HepG2 (cell line): ENCODE results near the gene CDK14. TPM values are rescaled to one million over a fixed set of nuclear protein-coding genes. Genes with fewer than 3 reads are reported as not detected.

Experiments
- ATAC-seq: fragments of 200-7000 bp; cut with Tn5 transposase; 3 replicates; pipeline ENCODE4 v1.9.1; 2020; ENCODE audit warnings: mild to moderate bottlenecking, moderate library complexity
- BruUV-seq: library from RNA; stranded (reverse); fragments of 400-500 nt; replicated peaks from 2 replicates; lab custom pipeline; 2021; lab: Mats Ljungman, UMichigan
- CTCF ChIA-PET: fragments of 300-600 bp; formaldehyde crosslinking; extraction: SDS; loops from one replicate; lab custom pipeline; 2021; ENCODE audit warnings: low total read pairs, inconsistent platforms, low intra/inter-chr PET ratio; lab: Yijun Ruan, JAX
- POLR2A ChIA-PET: fragments of 350-600 bp; sonication (Branson Sonifier 250); formaldehyde crosslinking; loops from one replicate; lab custom pipeline; 2020; ENCODE audit warnings: antibody characterized with exemption, inconsistent platforms; lab: Yijun Ruan, JAX
- DNase-seq: peaks from one replicate; pipeline ENCODE4 v3.0.0-alpha.2; 2015; ENCODE audit warnings: low spot score
- FAIRE-seq: peaks from 3 replicates; lab custom pipeline; 2011; peaks lifted over from hg19 to GRCh38; lab: Jason Lieb, UNC
- H2AFZ ChIP-seq: one replicate; pipeline ENCODE4 v1.6.1; 2011; ENCODE audit warnings: low read length, inconsistent platforms
- H3K27ac ChIP-seq: fragments of 300-600 bp; 3 replicates; pipeline ENCODE4 v1.8.0; 2011; ENCODE audit warnings: mixed run types, mild to moderate bottlenecking, mixed read lengths, low read length, inconsistent platforms; ENCODE audit not compliant: insufficient read depth; ENCODE audit errors: extremely low read length
- H3K27me3 ChIP-seq, 2 experiments: fragments of 200-600 bp in 1 of 2; 2 replicates in 1 of 2; 3 replicates in 1 of 2; pipeline versions ENCODE4 v1.6.0 to v1.8.0; 2011; ENCODE audit warnings: low read length in 2 of 2, mild to moderate bottlenecking in 2 of 2, moderate library complexity in 2 of 2, inconsistent platforms in 1 of 2; ENCODE audit not compliant: insufficient read depth in 2 of 2, control insufficient read depth in 1 of 2
- H3K36me3 ChIP-seq, 2 experiments: fragments of 200-600 bp in 1 of 2; replicated peaks in 1 of 2; 2 replicates in 1 of 2; 3 replicates in 1 of 2; pipeline versions ENCODE4 v1.5.1 to v1.8.0; 2011; ENCODE audit warnings: low read length in 2 of 2, inconsistent platforms in 1 of 2; ENCODE audit not compliant: insufficient read depth in 2 of 2, control insufficient read depth in 1 of 2
- H3K4me1 ChIP-seq: 2 replicates; pipeline ENCODE4 v1.5.1; 2012; ENCODE audit warnings: low read length, inconsistent platforms; ENCODE audit not compliant: insufficient read depth
- H3K4me2 ChIP-seq: 2 replicates; pipeline ENCODE4 v1.6.0; 2011; ENCODE audit warnings: low read depth, low read length, inconsistent platforms
- H3K4me3 ChIP-seq, 3 experiments: fragments of 200-600 bp in 1 of 3; sonication (generic), shearing (Covaris generic) in 1 of 3; replicated peaks in 1 of 3; 2 replicates each; pipeline ENCODE4 v1.5.1; 2011 to 2016; ENCODE audit warnings: low read length in 3 of 3, inconsistent platforms in 2 of 3, low read depth in 2 of 3, mild to moderate bottlenecking in 2 of 3, control low read depth in 1 of 3, mixed read lengths in 1 of 3; ENCODE audit not compliant: insufficient read depth in 1 of 3
- H3K79me2 ChIP-seq: one replicate; pipeline ENCODE4 v1.6.1; 2011; ENCODE audit warnings: low read length, inconsistent platforms; ENCODE audit not compliant: insufficient read depth
- H3K9ac ChIP-seq: 2 replicates; pipeline ENCODE4 v1.6.0; 2011; ENCODE audit warnings: mild to moderate bottlenecking, low read depth, low read length, inconsistent platforms; ENCODE audit not compliant: insufficient read depth
- H3K9me3 ChIP-seq: 2 replicates; pipeline ENCODE4 v1.5.1; 2012; ENCODE audit warnings: mild to moderate bottlenecking, low read length
- H4K20me1 ChIP-seq: 2 replicates; pipeline ENCODE4 v1.6.0; 2011; ENCODE audit warnings: inconsistent platforms, mild to moderate bottlenecking, low read length, moderate library complexity; ENCODE audit not compliant: insufficient read depth
- ELF4 ChIP-seq: sonication (generic); formaldehyde crosslinking; IDR thresholded peaks from 2 replicates; pipeline ENCODE4 v1.5.0; 2020; ENCODE audit warnings: missing genetic modification reagents, mild to moderate bottlenecking, moderate library complexity, borderline replicate concordance
- HOXA5 ChIP-seq: sonication (generic); formaldehyde crosslinking; IDR thresholded peaks from 2 replicates; pipeline ENCODE4 v1.4.0; 2020; ENCODE audit warnings: missing genetic modification reagents
- KLF12 ChIP-seq: sonication (generic); formaldehyde crosslinking; IDR thresholded peaks from 2 replicates; pipeline ENCODE4 v1.4.0; 2020; ENCODE audit warnings: missing genetic modification reagents, borderline replicate concordance
- MTF2 ChIP-seq: sonication (generic); formaldehyde crosslinking; IDR thresholded peaks from 2 replicates; pipeline ENCODE4 v1.5.0; 2020; ENCODE audit warnings: missing genetic modification reagents, borderline replicate concordance
- POLR2A ChIP-seq, 2 experiments: IDR thresholded peaks; 2 replicates each; pipeline ENCODE4 v1.6.1; 2011; ENCODE audit warnings: low read depth in 2 of 2, low read length in 2 of 2, mild to moderate bottlenecking in 1 of 2, moderate library complexity in 1 of 2; ENCODE audit not compliant: insufficient read depth in 1 of 2
- SOX13 ChIP-seq, 3 experiments: fragments of 450-650 bp in 1 of 3; sonication (generic) in 1 of 3; formaldehyde crosslinking in 1 of 3; IDR thresholded peaks in 2 of 3; conservative IDR thresholded peaks in 1 of 3; 2 replicates each; pipeline versions ENCODE4 v1.5.0 to v1.6.1; 2016 to 2020; ENCODE audit warnings: antibody characterized with exemption in 1 of 3, mild to moderate bottlenecking in 1 of 3, missing compliant biosample characterization in 1 of 3, missing genetic modification reagents in 1 of 3, moderate library complexity in 1 of 3
- ZNF160 ChIP-seq: sonication (generic); formaldehyde crosslinking; IDR thresholded peaks from 2 replicates; pipeline ENCODE4 v1.8.0; 2022; ENCODE audit warnings: mild to moderate bottlenecking, inconsistent platforms, missing genetic modification reagents
- ZNF333 ChIP-seq: sonication (generic); formaldehyde crosslinking; IDR thresholded peaks from 2 replicates; pipeline ENCODE4 v1.4.0; 2020; ENCODE audit warnings: mild to moderate bottlenecking, missing genetic modification reagents, borderline replicate concordance
- ZNF512 ChIP-seq: sonication (generic); formaldehyde crosslinking; IDR thresholded peaks from 2 replicates; pipeline ENCODE4 v1.4.0; 2020; ENCODE audit warnings: mild to moderate bottlenecking, missing genetic modification reagents
- ZNF598 ChIP-seq: sonication (generic); formaldehyde crosslinking; IDR thresholded peaks from 2 replicates; pipeline ENCODE4 v1.5.1; 2020; ENCODE audit warnings: mild to moderate bottlenecking, missing genetic modification reagents, borderline replicate concordance
- ZNF737 ChIP-seq: sonication (generic); formaldehyde crosslinking; IDR thresholded peaks from 2 replicates; pipeline ENCODE4 v1.5.0; 2020; ENCODE audit warnings: missing genetic modification reagents, mild to moderate bottlenecking, borderline replicate concordance
- ZNF841 ChIP-seq: sonication (generic); formaldehyde crosslinking; IDR thresholded peaks from 2 replicates; pipeline ENCODE4 v1.8.1; 2023; ENCODE audit warnings: missing genetic modification reagents, borderline replicate concordance
- WGBS: methylation state at CpG from one replicate; pipeline ENCODE4 v1.1.6; 2017; ENCODE audit warnings: low lambda C conversion rate; 5-methylcytosine and 5-hydroxymethylcytosine counted together
- in situ Hi-C: cut with HindIII; loops from 2 replicates; pipeline ENCODE4 v1.10.0; 2017; ENCODE audit warnings: low pct_unique_long_range_greater_than_20kb; ENCODE audit not compliant: extremely low pct_ligation_motif_present
- intact Hi-C: fragments of 100-400 bp; cut with micrococcal nuclease; formaldehyde crosslinking; loops from one replicate; pipeline ENCODE4 v1.10.0; 2022; ENCODE audit not compliant: unreplicated experiment
- polyA plus RNA-seq, 8 experiments: library from polyadenylated mRNA; depleted of rRNA in 3 of 8; stranded (reverse) in 7 of 8; unstranded in 1 of 8; fragments of >200 nt; fragmentation: Illumina TruSeq in 4 of 8; extraction: Trizol in 4 of 8; gene quantifications; 2 replicates each; pipeline versions ENCODE4 v1.2.1 to v1.2.3, GENCODE V29; 2011 to 2016; ENCODE audit warnings: low read depth in 4 of 8, missing spikeins in 1 of 8, mixed read lengths in 1 of 8; ENCODE audit not compliant: insufficient read depth in 1 of 8
- total RNA-seq, 5 experiments: library from RNA; depleted of rRNA; stranded (reverse); fragments of >200 nt; fragmentation: Illumina TruSeq; extraction: Trizol; gene quantifications; 2 replicates each; pipeline ENCODE4 v1.2.3, GENCODE V29; 2016; ENCODE audit warnings: low read depth in 1 of 5
- TF ChIP-seq, protein P1 (sequence below): sonication (generic); formaldehyde crosslinking; conservative IDR thresholded peaks from 2 replicates; pipeline ENCODE4 v1.4.0; 2020; ENCODE audit warnings: missing genetic modification reagents
- TF ChIP-seq, protein P2 (sequence below): sonication (generic); formaldehyde crosslinking; IDR thresholded peaks from 2 replicates; pipeline ENCODE4 v1.4.0; 2020; ENCODE audit warnings: missing genetic modification reagents
- TF ChIP-seq, protein P3 (sequence below): sonication (generic); formaldehyde crosslinking; conservative IDR thresholded peaks from 2 replicates; pipeline ENCODE4 v1.8.0; 2022; ENCODE audit warnings: mild to moderate bottlenecking, moderate library complexity, missing genetic modification reagents

The CDK14 gene
- total and polyA plus RNA-seq, 2 of the 13 experiments (the other 11 are each of a cell fraction or from before 2014, with no cell fraction given), result 0.26 to 0.71 TPM

- no peak overlapping the region for H3K4me2 ChIP-seq
- H2AFZ ChIP-seq, result no peak overlapping the region
- no peak overlapping the region for H3K27ac ChIP-seq
- H3K36me3 ChIP-seq, result no peaks in the 10 kb centered on the region
- H3K9ac ChIP-seq, result no peak overlapping the region
- H3K27me3 ChIP-seq, result no peaks in the 10 kb centered on the region
- ATAC-seq, result no peak
- H3K4me1 ChIP-seq, result no peaks in the 10 kb centered on the region
- DNase-seq, result no peak
- BruUV-seq, result no TSS peak
- H3K9me3 ChIP-seq, result no peaks in the 10 kb centered on the region
- ChIA-PET POLR2A (no interaction called here), CTCF (no interaction called here)
- intact Hi-C loops, result no loop called here
- WGBS, result 7% methylated on average over 1 of the region's 1 CpG
- H3K4me3 ChIP-seq, result no peak overlapping the region
- H3K79me2 ChIP-seq, result no peaks in the 10 kb centered on the region
- in situ Hi-C loops, result loop anchor here (25.0 kb wide), 1 partner anchor 301 kb away; no protein-coding TSS in a partner anchor
- no peaks in the 10 kb centered on the region for H4K20me1 ChIP-seq
- no peak for FAIRE-seq
- TF ChIP-seq ZNF841 (CRISPR knock-in tag), result no peak
- no peak for TF ChIP-seq POLR2A (IDR thresholded peaks at IDR 0.05; ENCODE audit: insufficient read depth in 1 of 2, low read depth in 2 of 2, low read length in 2 of 2)
- TF ChIP-seq, protein P1, sequence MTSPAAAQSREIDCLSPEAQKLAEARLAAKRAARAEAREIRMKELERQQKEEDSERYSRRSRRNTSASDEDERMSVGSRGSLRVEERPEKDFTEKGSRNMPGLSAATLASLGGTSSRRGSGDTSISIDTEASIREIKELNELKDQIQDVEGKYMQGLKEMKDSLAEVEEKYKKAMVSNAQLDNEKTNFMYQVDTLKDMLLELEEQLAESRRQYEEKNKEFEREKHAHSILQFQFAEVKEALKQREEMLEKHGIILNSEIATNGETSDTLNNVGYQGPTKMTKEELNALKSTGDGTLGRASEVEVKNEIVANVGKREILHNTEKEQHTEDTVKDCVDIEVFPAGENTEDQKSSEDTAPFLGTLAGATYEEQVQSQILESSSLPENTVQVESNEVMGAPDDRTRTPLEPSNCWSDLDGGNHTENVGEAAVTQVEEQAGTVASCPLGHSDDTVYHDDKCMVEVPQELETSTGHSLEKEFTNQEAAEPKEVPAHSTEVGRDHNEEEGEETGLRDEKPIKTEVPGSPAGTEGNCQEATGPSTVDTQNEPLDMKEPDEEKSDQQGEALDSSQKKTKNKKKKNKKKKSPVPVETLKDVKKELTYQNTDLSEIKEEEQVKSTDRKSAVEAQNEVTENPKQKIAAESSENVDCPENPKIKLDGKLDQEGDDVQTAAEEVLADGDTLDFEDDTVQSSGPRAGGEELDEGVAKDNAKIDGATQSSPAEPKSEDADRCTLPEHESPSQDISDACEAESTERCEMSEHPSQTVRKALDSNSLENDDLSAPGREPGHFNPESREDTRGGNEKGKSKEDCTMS (CRISPR knock-in tag), result no peak
- TF ChIP-seq ZNF333 (CRISPR knock-in tag), result no peak
- TF ChIP-seq ZNF512 (CRISPR knock-in tag), result no peak
- TF ChIP-seq, protein P2, sequence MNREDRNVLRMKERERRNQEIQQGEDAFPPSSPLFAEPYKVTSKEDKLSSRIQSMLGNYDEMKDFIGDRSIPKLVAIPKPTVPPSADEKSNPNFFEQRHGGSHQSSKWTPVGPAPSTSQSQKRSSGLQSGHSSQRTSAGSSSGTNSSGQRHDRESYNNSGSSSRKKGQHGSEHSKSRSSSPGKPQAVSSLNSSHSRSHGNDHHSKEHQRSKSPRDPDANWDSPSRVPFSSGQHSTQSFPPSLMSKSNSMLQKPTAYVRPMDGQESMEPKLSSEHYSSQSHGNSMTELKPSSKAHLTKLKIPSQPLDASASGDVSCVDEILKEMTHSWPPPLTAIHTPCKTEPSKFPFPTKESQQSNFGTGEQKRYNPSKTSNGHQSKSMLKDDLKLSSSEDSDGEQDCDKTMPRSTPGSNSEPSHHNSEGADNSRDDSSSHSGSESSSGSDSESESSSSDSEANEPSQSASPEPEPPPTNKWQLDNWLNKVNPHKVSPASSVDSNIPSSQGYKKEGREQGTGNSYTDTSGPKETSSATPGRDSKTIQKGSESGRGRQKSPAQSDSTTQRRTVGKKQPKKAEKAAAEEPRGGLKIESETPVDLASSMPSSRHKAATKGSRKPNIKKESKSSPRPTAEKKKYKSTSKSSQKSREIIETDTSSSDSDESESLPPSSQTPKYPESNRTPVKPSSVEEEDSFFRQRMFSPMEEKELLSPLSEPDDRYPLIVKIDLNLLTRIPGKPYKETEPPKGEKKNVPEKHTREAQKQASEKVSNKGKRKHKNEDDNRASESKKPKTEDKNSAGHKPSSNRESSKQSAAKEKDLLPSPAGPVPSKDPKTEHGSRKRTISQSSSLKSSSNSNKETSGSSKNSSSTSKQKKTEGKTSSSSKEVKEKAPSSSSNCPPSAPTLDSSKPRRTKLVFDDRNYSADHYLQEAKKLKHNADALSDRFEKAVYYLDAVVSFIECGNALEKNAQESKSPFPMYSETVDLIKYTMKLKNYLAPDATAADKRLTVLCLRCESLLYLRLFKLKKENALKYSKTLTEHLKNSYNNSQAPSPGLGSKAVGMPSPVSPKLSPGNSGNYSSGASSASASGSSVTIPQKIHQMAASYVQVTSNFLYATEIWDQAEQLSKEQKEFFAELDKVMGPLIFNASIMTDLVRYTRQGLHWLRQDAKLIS, result no peak
- no peak for TF ChIP-seq KLF12 (CRISPR knock-in tag)
- TF ChIP-seq, protein P3, sequence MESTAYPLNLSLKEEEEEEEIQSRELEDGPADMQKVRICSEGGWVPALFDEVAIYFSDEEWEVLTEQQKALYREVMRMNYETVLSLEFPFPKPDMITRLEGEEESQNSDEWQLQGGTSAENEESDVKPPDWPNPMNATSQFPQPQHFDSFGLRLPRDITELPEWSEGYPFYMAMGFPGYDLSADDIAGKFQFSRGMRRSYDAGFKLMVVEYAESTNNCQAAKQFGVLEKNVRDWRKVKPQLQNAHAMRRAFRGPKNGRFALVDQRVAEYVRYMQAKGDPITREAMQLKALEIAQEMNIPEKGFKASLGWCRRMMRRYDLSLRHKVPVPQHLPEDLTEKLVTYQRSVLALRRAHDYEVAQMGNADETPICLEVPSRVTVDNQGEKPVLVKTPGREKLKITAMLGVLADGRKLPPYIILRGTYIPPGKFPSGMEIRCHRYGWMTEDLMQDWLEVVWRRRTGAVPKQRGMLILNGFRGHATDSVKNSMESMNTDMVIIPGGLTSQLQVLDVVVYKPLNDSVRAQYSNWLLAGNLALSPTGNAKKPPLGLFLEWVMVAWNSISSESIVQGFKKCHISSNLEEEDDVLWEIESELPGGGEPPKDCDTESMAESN (CRISPR knock-in tag), result no peak
- TF ChIP-seq ELF4, result no peak
- no peak for TF ChIP-seq HOXA5 (CRISPR knock-in tag)
- TF ChIP-seq ZNF737 (CRISPR knock-in tag), result no peak
- TF ChIP-seq SOX13 (IDR thresholded peaks at IDR 0.05), result no peak
- TF ChIP-seq SOX13 (CRISPR knock-in tag; conservative IDR thresholded peaks at IDR 0.05 in 1 of 2, IDR thresholded peaks at IDR 0.05 in 1 of 2), result no peak
- no peak for TF ChIP-seq ZNF598 (CRISPR knock-in tag)
- TF ChIP-seq ZNF160 (CRISPR knock-in tag), result no peak
- no peak for TF ChIP-seq MTF2
Measured at GRCh38 chr7:91013078-91013477, 417.0 kb downstream of the CDK14 start.
